TTC549 (cell line): ENCODE results near the gene RADIL.

Experiments
- FAIRE-seq: peaks from 2 replicates; lab custom pipeline; 2012; peaks lifted over from hg19 to GRCh38; lab: Jason Lieb, UNC

Gene RADIL

GRCh38 chr7:4791101-4791737 is 92.3 kb downstream of the RADIL start:
- FAIRE-seq: no peak

- no peak for FAIRE-seq
These were observed 93.0 kb downstream of the RADIL start for GRCh38 chr7:4790516-4790991.

GRCh38 chr7:4790078-4790465 is 93.4 kb downstream of the RADIL start:
- no peak for FAIRE-seq

DNA sequence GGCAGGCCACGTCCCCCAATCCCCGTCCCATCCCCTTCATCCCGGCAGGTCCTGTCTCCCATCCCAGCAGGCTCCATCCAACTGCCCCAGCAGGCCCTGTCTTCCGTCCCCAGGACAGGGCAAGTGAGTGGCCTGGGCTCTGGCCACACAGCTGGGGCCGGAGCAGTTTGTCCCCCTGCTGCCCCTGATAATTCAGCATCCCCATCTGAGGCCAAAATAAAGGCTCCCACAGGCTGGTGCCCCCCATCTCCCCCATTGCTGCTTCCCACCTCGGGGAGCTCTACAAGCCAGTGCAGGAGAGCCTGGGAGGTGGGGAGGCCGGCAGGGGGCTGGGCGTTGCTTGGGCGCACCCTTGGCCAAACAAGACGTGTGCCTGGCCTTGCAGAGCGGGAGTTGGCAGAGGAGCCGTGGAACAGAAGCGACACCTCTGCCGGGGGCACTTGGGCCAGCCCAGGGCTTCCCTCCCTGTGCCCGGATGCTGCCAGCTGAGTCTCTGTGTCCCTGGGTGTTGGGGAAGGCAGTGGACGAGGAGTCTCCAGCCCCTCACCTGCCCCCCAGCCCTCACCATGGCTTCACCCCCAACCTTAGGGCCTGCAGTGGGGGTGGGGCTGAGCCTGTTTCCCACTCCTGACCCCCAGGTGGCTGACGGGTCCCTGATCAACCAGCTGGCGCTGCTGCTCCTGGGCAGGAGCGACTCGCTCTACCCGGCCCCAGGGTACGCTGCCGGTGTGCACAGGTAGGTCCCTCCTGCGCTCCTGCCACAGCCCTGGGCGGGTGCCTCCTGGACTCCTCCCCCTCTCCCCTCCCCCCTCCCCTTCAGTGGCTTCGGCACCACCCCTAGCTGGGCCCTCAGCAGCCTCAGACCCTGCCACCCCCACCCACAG is 94.1 kb downstream of the RADIL start:
- FAIRE-seq: no peak

DNA sequence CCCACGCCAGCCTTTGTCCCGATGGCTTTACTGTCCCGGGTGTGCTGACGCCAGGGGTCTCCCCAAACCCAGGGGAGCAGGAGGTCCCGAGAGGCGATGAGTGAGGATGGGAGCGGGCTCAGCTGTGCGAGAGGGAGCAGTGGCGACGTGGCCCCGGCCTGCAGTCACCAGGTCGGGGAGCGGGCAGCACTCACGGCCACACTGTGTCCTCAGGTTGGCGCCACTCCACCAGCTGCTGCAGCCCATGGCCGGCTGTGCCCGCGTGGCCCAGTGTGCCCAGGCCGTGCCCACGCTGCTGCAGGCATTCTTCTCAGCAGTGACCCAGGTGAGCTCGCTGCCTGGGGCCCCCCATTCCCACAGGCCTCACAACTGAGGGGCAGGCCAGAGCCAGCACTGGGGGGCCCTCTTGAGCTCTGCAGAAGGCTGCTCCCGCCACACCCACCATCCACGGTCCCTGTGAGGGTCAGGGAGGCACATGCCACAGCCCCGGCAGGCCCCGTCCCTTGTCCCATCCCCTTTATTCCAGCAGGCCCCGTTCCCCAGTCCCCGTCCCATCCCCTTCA is 94.8 kb downstream of the RADIL start:
- FAIRE-seq: no peak

GRCh38 chr7:4787947-4788626 is 95.4 kb downstream of the RADIL start:
- no peak for FAIRE-seq

GRCh38 chr7:4787541-4787940 is 96.0 kb downstream of the RADIL start:
- no peak for FAIRE-seq

DNA sequence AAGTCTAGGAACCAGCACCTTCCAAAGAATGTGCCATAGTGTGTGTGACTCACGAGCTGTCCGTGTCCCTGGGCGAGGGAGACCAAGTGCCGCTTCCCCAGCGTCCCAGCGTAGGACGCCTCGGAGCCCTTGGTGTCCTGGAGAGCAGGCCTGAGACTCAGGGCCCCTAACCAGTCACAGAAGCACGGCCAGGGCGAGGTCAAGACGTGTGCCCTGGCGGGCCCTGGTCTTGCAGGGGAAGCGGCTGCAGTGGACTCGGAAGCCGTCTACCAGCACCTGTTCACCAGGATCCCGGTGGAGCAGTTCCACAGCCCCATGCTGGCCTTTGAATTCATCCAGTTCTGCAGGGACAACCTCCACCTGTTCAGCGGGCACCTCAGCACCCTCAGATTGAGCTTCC is 97.5 kb downstream of the RADIL start:
- FAIRE-seq: no peak

DNA sequence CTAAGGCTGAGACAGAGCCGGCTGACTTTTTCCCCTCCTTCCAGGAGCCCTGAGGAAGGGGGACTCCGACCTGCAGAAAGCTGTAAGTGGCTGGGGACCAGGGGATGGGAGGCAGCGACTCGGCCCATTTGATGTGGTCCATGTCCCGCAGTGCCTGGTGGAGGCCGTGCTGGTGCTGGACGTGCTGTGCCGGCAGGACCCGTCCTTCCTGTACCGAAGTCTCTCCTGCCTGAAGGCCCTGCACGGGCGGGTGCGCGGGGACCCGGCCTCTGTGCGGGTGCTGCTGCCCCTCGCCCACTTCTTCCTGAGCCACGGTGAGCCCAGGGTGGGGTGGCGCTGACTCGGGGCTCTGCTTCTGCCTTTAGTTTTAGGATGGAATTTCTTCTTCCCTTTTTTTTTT is 98.1 kb downstream of the RADIL start:
- FAIRE-seq: no peak

GRCh38 chr7:4784799-4785198 is 98.7 kb downstream of the RADIL start:
- no peak for FAIRE-seq

- FAIRE-seq: no peak
These were observed 99.7 kb downstream of the RADIL start for GRCh38 chr7:4783762-4784351.

GRCh38 chr7:4783292-4783652 is 100.2 kb downstream of the RADIL start:
- no peak for FAIRE-seq

GRCh38 chr7:4782333-4783291 is 100.9 kb downstream of the RADIL start:
- FAIRE-seq: no peak

GRCh38 chr7:4781366-4782069 is 102.0 kb downstream of the RADIL start:
- no peak for FAIRE-seq

- FAIRE-seq: peak; percentile 96
These were observed 104.4 kb downstream of the RADIL start for GRCh38 chr7:4779118-4779517.

GRCh38 chr7:4775848-4776623 is 107.5 kb downstream of the RADIL start:
- no peak for FAIRE-seq

- FAIRE-seq: no peak
These were observed 108.2 kb downstream of the RADIL start, which contains the start of gene AP5Z1 for GRCh38 chr7:4775250-4775847. Gene AP5Z1 (plus strand): TSS chr7:4775623. CDS start chr7:4775716, 93 bp downstream.

DNA sequence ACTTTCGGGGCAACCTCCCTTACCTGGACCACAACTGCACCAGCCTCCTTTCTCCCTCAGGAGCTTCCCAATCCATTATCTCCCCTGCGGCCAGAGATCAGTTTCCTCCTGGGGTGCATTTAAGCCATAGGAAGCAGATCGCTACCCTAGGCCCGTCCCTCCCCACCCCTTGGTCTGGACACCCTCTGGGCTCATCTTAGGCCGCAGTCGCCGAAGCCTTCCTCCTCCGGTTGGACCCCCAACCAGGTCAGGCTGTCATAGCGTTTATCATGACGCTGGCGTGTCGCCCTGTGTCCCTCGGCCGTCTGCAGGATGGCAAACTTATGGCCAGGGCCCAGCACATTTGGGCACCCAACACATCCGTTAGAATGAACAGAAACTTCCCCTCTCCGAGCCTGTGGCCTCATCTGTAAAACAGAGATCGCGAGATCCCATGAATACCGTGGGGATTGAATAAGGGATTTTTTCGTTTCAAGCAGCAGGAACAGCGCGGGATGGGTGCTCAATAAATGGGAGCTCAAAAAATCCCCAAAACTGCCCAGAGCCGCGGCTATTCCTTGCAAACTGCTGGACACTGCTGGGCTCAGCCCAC is 108.8 kb downstream of the RADIL start:
- FAIRE-seq: no peak

GRCh38 chr7:4774007-4774406 is 109.5 kb downstream of the RADIL start:
- no peak for FAIRE-seq
